ENCODE measurements around the gene NMRK1. TPM values are rescaled to one million over a fixed set of nuclear protein-coding genes. Genes with fewer than 3 reads are reported as not detected.
A peak's percentile ranks its signal among the peaks of the same experiment; 100 is the strongest.

Gene NMRK1
- total RNA-seq, 6 donors from 2014 or later: 17.5 to 46.6 (median 27.3) TPM

- TF ChIP-seq EP300 (IDR thresholded peaks at IDR 0.05): no peak
- no peaks in the 10 kb centered on the region for H3K27me3 ChIP-seq
- no peaks in the 10 kb centered on the region for H3K36me3 ChIP-seq
- H3K27ac ChIP-seq: peak overlapping the region; percentile 84 to 98 (median 92)
- ATAC-seq (ENCODE audit: low FRiP score in 2 of 2) (peak; percentile 75 to 86), DNase-seq (peak; percentile 80 to 93)
- WGBS, 2 donors: 1% methylated on average over 12 to 24 of the region's 59 CpGs
- peaks cover 17 to 25% (median 22%) of the 10 kb centered on the region in 4 donors for H3K4me1 ChIP-seq
- H3K9me3 ChIP-seq: no peaks in the 10 kb centered on the region
- peak overlapping the region; percentile 42 to 89 (median 80) for H3K4me3 ChIP-seq
These were observed 60.5 kb downstream of the NMRK1 start for GRCh38 chr9:75027187-75028107.

DNA sequence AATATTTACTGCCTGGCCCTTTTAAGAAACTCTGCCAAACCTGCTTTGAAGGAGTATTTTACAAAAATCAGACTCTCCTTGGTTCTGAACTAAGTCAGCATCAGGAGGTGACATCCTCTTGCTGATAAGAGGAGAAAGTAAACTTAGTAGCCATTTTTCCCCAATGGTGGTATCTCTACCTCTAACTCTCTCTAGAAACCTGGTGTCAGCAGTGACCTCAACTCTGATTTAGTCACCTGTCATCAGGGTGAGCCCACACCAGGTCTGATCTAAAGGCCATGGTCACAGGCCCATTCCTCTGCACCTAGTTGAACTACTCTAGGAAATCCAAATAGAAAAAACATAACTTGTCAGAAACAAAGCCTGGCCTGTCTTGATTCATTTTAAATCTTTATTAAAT is 64.1 kb downstream of the NMRK1 start:
- no peak for TF ChIP-seq CTCF (IDR thresholded peaks at IDR 0.05)
- no peak for TF ChIP-seq POLR2A (IDR thresholded peaks at IDR 0.05)
- no peak for TF ChIP-seq POLR2AphosphoS5 (IDR thresholded peaks at IDR 0.05)
- no peak for TF ChIP-seq EP300 (IDR thresholded peaks at IDR 0.05)
- Histone ChIP-seq H3K4me1 (peaks cover 15 to 26% (median 22%) of the 10 kb centered on the region in 4 donors), H3K36me3 (no peaks in the 10 kb centered on the region), H3K9me3 (no peaks in the 10 kb centered on the region), H3K27ac (no peak overlapping the region), H3K4me3 (no peak overlapping the region), H3K27me3 (no peaks in the 10 kb centered on the region)
- DNase-seq: no peak
- no peak for ATAC-seq (ENCODE audit: low FRiP score in 2 of 2)

DNA sequence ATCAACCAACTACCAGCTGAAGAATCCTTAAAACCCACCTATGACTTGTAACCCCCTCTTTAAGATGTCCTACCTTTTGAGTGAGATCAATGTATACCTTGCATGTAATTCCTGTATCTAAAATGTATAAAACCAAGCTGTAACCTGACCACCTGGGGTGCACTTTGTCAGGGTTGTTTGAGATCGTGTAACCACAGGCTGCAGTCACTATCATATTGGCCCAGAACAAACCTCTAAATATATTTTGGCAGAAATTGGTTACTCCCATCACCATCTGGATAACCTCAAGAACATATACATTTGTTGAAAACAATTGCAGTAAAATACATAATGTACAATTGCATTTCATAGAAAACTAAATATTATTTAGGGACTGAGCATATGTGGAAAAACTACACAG is 68.3 kb downstream of the NMRK1 start:
- TF ChIP-seq EP300 (IDR thresholded peaks at IDR 0.05): no peak
- DNase-seq (no peak), ATAC-seq (ENCODE audit: low FRiP score in 2 of 2) (no peak)
- no peak overlapping the region for H3K4me3 ChIP-seq
- no peak overlapping the region for H3K27ac ChIP-seq
- H3K27me3 ChIP-seq: no peaks in the 10 kb centered on the region
- H3K36me3 ChIP-seq: no peaks in the 10 kb centered on the region
- H3K4me1 ChIP-seq: peaks cover 0 to 3% (median under 1%) of the 10 kb centered on the region in 4 donors
- H3K9me3 ChIP-seq: no peaks in the 10 kb centered on the region
- WGBS, 2 donors: 90 to 95% methylated on average over 1 of the region's 1 CpG

DNA sequence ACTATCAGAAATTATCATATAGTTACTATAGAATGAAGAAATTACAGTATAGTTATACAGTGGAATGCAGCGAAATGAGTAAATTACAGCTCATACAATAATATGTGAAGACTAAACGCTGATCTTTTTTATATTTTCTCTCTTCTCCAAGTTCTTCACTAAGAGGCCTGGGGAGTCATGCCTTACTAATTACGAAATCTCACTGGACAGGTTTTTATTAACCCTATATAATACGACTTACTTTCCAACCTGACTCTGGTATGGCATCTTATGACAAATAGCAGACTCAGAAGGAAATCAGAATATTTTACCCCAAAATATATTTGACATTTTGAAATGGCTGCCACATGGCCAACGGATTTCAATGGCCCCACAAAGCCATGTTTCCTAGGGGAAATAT is 68.9 kb downstream of the NMRK1 start:
- H3K4me1 ChIP-seq: peaks cover 0 to 3% (median 0%) of the 10 kb centered on the region in 4 donors
- TF ChIP-seq POLR2A (IDR thresholded peaks at IDR 0.05): no peak
- TF ChIP-seq CTCF (IDR thresholded peaks at IDR 0.05): no peak
- TF ChIP-seq EP300 (IDR thresholded peaks at IDR 0.05): no peak
- no peak for TF ChIP-seq POLR2AphosphoS5 (IDR thresholded peaks at IDR 0.05)
- DNase-seq (no peak), ATAC-seq (ENCODE audit: low FRiP score in 2 of 2) (no peak)
- no peaks in the 10 kb centered on the region for H3K36me3 ChIP-seq
- 80 to 81% methylated on average over 5 of the region's 5 CpGs for WGBS, 2 donors
- no peaks in the 10 kb centered on the region for H3K27me3 ChIP-seq
- H3K9me3 ChIP-seq: no peaks in the 10 kb centered on the region
- no peak overlapping the region for H3K4me3 ChIP-seq
- H3K27ac ChIP-seq: no peak overlapping the region

DNA sequence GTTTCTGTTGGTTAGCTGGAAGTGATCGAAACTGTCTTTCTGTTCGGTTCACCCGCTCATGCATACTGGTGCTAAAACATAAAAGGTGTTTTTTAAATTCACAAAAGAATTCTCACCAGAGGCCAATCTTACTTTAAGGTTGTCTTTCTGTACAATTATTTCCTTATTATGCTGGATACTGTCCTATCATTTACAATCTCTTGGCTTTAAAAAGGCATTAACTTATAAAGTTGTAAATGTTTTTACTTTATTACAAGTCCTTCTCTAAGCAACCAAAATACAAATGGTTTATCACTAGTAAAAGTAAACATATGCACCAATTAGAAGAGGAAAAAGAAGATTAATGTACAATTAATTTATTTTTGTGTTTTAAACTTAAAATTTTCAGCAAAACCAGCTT is 70.6 kb downstream of the NMRK1 start:
- Histone ChIP-seq H3K36me3 (peaks cover 0 to 1% (median 0%) of the 10 kb centered on the region in 4 donors), H3K9me3 (no peaks in the 10 kb centered on the region), H3K4me1 (peaks cover 0 to 3% (median 0%) of the 10 kb centered on the region in 4 donors), H3K4me3 (no peak overlapping the region), H3K27me3 (no peaks in the 10 kb centered on the region), H3K27ac (no peak overlapping the region)
- DNase-seq (no peak), ATAC-seq (ENCODE audit: low FRiP score in 2 of 2) (no peak)
- 62 to 87% methylated on average over 3 of the region's 3 CpGs for WGBS, 2 donors
- TF ChIP-seq EP300 (IDR thresholded peaks at IDR 0.05) (no peak), POLR2AphosphoS5 (IDR thresholded peaks at IDR 0.05) (no peak), CTCF (IDR thresholded peaks at IDR 0.05) (no peak), POLR2A (IDR thresholded peaks at IDR 0.05) (no peak)

All from upper lobe of left lung (tissue), 6 donors.